ENCODE measurements around the gene LYRM4. TPM values are rescaled to one million over a fixed set of nuclear protein-coding genes. Genes with fewer than 3 reads are reported as not detected.

The LYRM4 gene
- total RNA-seq, 1 experiment from 2014 or later = 44.3 TPM

- Histone ChIP-seq H3K23ac (ENCODE audit: insufficient read length, low read depth, low read length) (no peak overlapping the region), H3K56ac (ENCODE audit: insufficient read length, low read depth, low read length) (no peak overlapping the region), H4K91ac (ENCODE audit: insufficient read length, low read depth, low read length) (no peak overlapping the region), H3K27ac (ENCODE audit: insufficient read length, low read depth, low read length) (no peak overlapping the region), H3K4me2 (ENCODE audit: insufficient read depth, insufficient read length, low read length) (no peak overlapping the region), H3K18ac (ENCODE audit: insufficient read length, low read depth, low read length) (no peak overlapping the region), H3T11ph (ENCODE audit: low read length) (no peak overlapping the region), H3K14ac (ENCODE audit: insufficient read depth, low read length) (no peak overlapping the region), H3K27me3 (ENCODE audit: insufficient read depth, low read length) (no peaks in the 10 kb centered on the region), H2BK20ac (ENCODE audit: low read depth, low read length, poor library complexity, severe bottlenecking) (no peak overlapping the region), H3K4me1 (ENCODE audit: insufficient read depth, low read length) (no peaks in the 10 kb centered on the region), H3K9me3 (ENCODE audit: control insufficient read depth, low read depth, low read length) (no peaks in the 10 kb centered on the region), H2BK120ac (ENCODE audit: low read depth, low read length, poor library complexity, severe bottlenecking) (no peak overlapping the region), H2AFZ (ENCODE audit: low read length) (no peak overlapping the region), H4K5ac (ENCODE audit: insufficient read length, low read depth, low read length) (no peak overlapping the region), H2BK12ac (ENCODE audit: insufficient read length, low read depth, low read length) (no peak overlapping the region), H2BK15ac (ENCODE audit: low read depth, low read length) (no peak overlapping the region), H4K8ac (replicated peaks; ENCODE audit: insufficient read length, low read depth, low read length) (no peak overlapping the region), H3K9ac (ENCODE audit: extremely low read depth, insufficient read length, low read length) (no peak overlapping the region), H3K23me2 (ENCODE audit: insufficient read length, low read depth, low read length, poor library complexity, severe bottlenecking) (no peaks in the 10 kb centered on the region), H3K79me1 (ENCODE audit: insufficient read depth, low read depth, low read length, poor library complexity, severe bottlenecking) (peaks cover 7% of the 10 kb centered on the region), H2BK5ac (ENCODE audit: insufficient read length, low read length) (no peak overlapping the region), H2AK5ac (ENCODE audit: insufficient read length, low read length) (no peak overlapping the region), H3K79me2 (ENCODE audit: insufficient read depth, low read length) (no peaks in the 10 kb centered on the region; the same call in 1 of the 2 replicates), H3K4ac (ENCODE audit: low read depth, low read length) (no peak overlapping the region), H4K20me1 (ENCODE audit: control insufficient read depth, insufficient read depth, insufficient read length) (peaks cover 1% of the 10 kb centered on the region)
- no peak for TF ChIP-seq CTCF (conservative IDR thresholded peaks at IDR 0.05)
- no peaks in the 10 kb centered on the region for H3K27me3 Mint-ChIP-seq (ENCODE audit: low read depth)
- H3K9me3 Mint-ChIP-seq = peaks cover 0 to 4% of the 10 kb centered on the region in 2 experiments; a peak in 2 of 5 replicates
- H3K4me1 Mint-ChIP-seq = peaks cover 0 to 3% of the 10 kb centered on the region in 2 experiments; a peak in 1 of 4 replicates
- peaks cover 24 to 29% (median 25%) of the 10 kb centered on the region in 3 experiments for H3K36me3 Mint-ChIP-seq (ENCODE audit: insufficient read depth in 1 of 3, low read depth in 3 of 3)
- 100% methylated on average over 1 of the region's 3 CpGs for WGBS (ENCODE audit: extremely low coverage, insufficient read length, low lambda C conversion rate)
- no peak for DNase-seq
- no peak overlapping the region for H3K4me3 Mint-ChIP-seq
- H3K27ac Mint-ChIP-seq = no peak overlapping the region
Observed at GRCh38 chr6:5250451-5250850, 10.3 kb downstream of the LYRM4 start.

Data from H9 (cell line).